ENCODE data around the gene AHSG. TPM values are rescaled to one million over a fixed set of nuclear protein-coding genes. Genes with fewer than 3 reads are reported as not detected.

The AHSG gene
- total and polyA plus RNA-seq, 3 donors from 2014 or later, result 0.81 to 1.6 (median 1.5) TPM

GRCh38 chr3:186588632-186589031 is 24.2 kb upstream of the AHSG start:
- TF ChIP-seq CTCF (IDR thresholded peaks at IDR 0.05) (no peak), POLR2A (IDR thresholded peaks at IDR 0.05) (no peak)
- intact Hi-C loops (cut with DNase I; ENCODE audit: low total_unique reads), result no loop called here

DNA sequence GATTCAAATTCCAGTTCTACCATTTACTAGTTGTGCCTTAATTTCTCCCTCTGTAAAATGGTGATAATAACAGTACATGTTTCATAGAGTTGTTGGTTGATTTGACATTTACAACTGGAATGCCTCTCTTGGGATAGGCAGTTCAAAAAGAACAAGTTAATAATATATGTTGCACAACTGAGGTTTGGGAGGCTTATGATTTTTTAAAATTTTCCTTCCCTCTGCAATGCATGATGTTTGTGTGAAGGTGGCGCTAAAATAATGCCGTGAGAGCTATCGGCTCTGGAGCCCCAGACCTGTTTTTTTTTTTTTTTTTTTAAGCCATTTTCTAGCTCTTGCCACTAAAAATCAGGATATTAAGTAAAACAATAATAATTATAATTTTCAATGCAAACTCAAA is 23.7 kb upstream of the AHSG start:
- TF ChIP-seq CTCF (IDR thresholded peaks at IDR 0.05) (no peak), POLR2A (IDR thresholded peaks at IDR 0.05) (no peak)
- H3K4me3 ChIP-seq, result no peak overlapping the region
- WGBS, 2 donors, result 50 to 51% methylated on average over 3 of the region's 3 CpGs
- no peaks in the 10 kb centered on the region for H3K27me3 ChIP-seq
- DNase-seq, result no peak
- no peak overlapping the region for H3K27ac ChIP-seq
- H3K36me3 ChIP-seq (ENCODE audit: low read depth, missing control alignments), result no peaks in the 10 kb centered on the region
- no peaks in the 10 kb centered on the region for H3K9me3 ChIP-seq
- intact Hi-C loops (cut with DNase I; ENCODE audit: low total_unique reads), result no loop called here
- no peaks in the 10 kb centered on the region for H3K4me1 ChIP-seq

More at GRCh38 chr3:186588632-186589031, 24.2 kb upstream of the AHSG start:
- Histone ChIP-seq H3K4me3 (no peak overlapping the region), H3K4me1 (no peaks in the 10 kb centered on the region), H3K27me3 (no peaks in the 10 kb centered on the region), H3K9me3 (no peaks in the 10 kb centered on the region), H3K36me3 (ENCODE audit: low read depth, missing control alignments) (no peaks in the 10 kb centered on the region), H3K27ac (no peak overlapping the region)
- WGBS, 2 donors, result 82 to 85% methylated on average over 2 of the region's 2 CpGs
- DNase-seq, result no peak

DNA sequence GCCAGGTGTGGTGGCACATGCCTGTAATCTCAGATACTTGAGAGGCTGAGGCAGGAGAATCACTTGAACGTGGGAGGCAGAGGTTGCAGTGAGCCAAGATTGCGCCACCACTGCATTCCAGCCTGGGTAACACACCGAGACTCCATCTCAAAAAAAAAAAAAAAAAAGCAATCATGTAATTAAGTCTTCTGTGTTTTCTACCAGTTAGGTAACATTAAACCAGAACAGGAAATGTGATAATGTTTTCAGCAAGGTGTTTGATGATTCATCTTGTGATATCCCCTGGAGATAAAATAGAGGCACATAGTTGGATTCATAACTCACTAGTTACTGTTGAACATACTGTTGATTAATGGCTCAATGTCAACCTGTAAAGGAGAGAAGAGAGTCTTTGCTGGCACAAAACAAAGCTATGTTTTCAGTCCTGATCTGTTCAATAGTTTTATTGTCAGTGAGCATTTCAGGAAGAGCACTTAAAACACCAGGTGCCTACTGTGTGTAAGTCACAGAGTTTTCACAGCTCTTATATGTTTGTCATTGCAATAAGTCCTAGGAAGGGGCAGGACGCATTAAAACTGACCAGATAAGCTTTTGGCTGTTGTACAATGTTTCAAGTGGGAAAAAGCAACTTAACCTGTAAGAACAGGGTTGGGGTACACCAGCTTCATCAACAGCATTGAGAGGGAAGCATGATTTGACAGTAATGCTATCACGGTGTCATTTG is 22.8 kb upstream of the AHSG start:
- TF ChIP-seq CTCF (IDR thresholded peaks at IDR 0.05), result no peak
- TF ChIP-seq POLR2A (IDR thresholded peaks at IDR 0.05), result no peak
- WGBS, 2 donors, result 74 to 82% methylated on average over 5 of the region's 5 CpGs
- no peak overlapping the region for H3K27ac ChIP-seq
- DNase-seq, result no peak
- no peaks in the 10 kb centered on the region for H3K36me3 ChIP-seq (ENCODE audit: low read depth, missing control alignments)
- H3K27me3 ChIP-seq, result no peaks in the 10 kb centered on the region
- H3K9me3 ChIP-seq, result no peaks in the 10 kb centered on the region
- H3K4me3 ChIP-seq, result no peak overlapping the region
- H3K4me1 ChIP-seq, result no peaks in the 10 kb centered on the region
- intact Hi-C loops (cut with DNase I; ENCODE audit: low total_unique reads), result no loop called here

DNA sequence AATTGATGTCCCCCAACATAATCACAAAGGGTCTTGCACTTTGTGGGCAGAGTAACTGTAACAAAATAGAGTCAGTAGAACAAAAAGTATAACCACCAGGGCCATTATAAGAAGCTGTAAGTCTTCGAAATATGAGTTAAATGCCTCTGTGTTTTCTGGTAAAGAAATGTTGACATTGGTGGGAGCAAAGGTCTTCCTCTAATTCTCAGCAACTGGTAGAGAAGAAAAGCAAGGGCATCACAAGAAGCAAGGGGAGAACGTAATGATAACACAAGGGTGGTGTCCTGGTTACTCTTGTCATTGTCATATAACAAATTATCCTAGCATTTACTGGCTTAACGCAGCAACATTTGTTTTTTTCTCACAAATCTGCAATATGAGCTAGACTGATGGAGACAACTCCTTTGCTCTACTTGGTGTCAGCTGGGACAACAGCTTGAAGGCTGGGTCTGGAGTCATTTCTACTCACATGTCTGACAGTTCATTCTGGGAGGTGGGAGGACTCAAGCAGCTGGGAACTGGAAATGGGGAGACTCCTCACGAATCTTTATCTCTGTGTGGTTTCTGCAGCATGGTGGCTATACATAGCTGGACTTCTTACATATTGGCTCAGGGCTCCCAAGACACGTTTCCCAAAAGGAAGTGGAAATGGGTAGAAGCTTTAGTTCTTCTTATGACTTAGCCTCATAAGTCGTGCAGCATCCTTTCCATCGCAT is 22.1 kb upstream of the AHSG start:
- no peak for TF ChIP-seq POLR2A (IDR thresholded peaks at IDR 0.05)
- no peak for TF ChIP-seq CTCF (IDR thresholded peaks at IDR 0.05)

More for the DNA sequence above, 22.1 kb upstream of the AHSG start:
- DNase-seq, result no peak
- Histone ChIP-seq H3K4me3 (no peak overlapping the region), H3K36me3 (ENCODE audit: low read depth, missing control alignments) (no peaks in the 10 kb centered on the region), H3K27me3 (no peaks in the 10 kb centered on the region), H3K9me3 (no peaks in the 10 kb centered on the region), H3K27ac (no peak overlapping the region), H3K4me1 (no peaks in the 10 kb centered on the region)
- 82 to 83% methylated on average over 7 of the region's 7 CpGs for WGBS, 2 donors
- intact Hi-C loops (cut with DNase I; ENCODE audit: low total_unique reads), result no loop called here
